ENCODE results near the gene TOR1B.

TOR1B gene

GRCh38 chr9:129822898-129823541 lies 20.0 kb downstream of the TOR1B start:
- peaks cover 12% of the 10 kb centered on the region for H3K4me1 Mint-ChIP-seq
- H3K36me3 Mint-ChIP-seq (ENCODE audit: low read depth): peaks cover 28% of the 10 kb centered on the region
- peak overlapping the region; percentile 87 for H3K4me3 Mint-ChIP-seq
- TF ChIP-seq CTCF (IDR thresholded peaks at IDR 0.05): no peak
- no peaks in the 10 kb centered on the region for H3K9me3 Mint-ChIP-seq
- H3K27me3 Mint-ChIP-seq (ENCODE audit: low read depth, poor library complexity): no peaks in the 10 kb centered on the region
- peak; percentile 37 for DNase-seq
- peak overlapping the region; percentile 45 for H3K27ac Mint-ChIP-seq

- no peak for TF ChIP-seq CTCF (IDR thresholded peaks at IDR 0.05)
- Mint-ChIP-seq H3K9me3 (no peaks in the 10 kb centered on the region), H3K4me3 (peak overlapping the region; percentile 87), H3K27me3 (ENCODE audit: low read depth, poor library complexity) (no peaks in the 10 kb centered on the region), H3K27ac (no peak overlapping the region), H3K36me3 (ENCODE audit: low read depth) (peaks cover 24% of the 10 kb centered on the region), H3K4me1 (peaks cover 12% of the 10 kb centered on the region)
- DNase-seq: no peak
Observed at GRCh38 chr9:129823542-129823934, 20.6 kb downstream of the TOR1B start.

GRCh38 chr9:129823935-129824601 lies 21.1 kb downstream of the TOR1B start, which contains the start of gene TOR1A:
TSS of gene TOR1A (minus strand) at chr9:129824136. CDS start at chr9:129824085, 51 bp downstream.
- Mint-ChIP-seq H3K9me3 (no peaks in the 10 kb centered on the region), H3K27ac (peak within 1 kb of the TSS; percentile 72), H3K27me3 (ENCODE audit: low read depth, poor library complexity) (no peaks in the 10 kb centered on the region), H3K4me1 (peaks cover 12% of the 10 kb centered on the region), H3K36me3 (ENCODE audit: low read depth) (peaks cover 20% of the 10 kb centered on the region), H3K4me3 (peak within 1 kb of the TSS; percentile 87)
- peak; percentile 91 for DNase-seq
- TF ChIP-seq CTCF (IDR thresholded peaks at IDR 0.05): no peak

GRCh38 chr9:129826344-129826743 lies 23.4 kb downstream of the TOR1B start:
- H3K27me3 Mint-ChIP-seq (ENCODE audit: low read depth, poor library complexity): no peaks in the 10 kb centered on the region
- TF ChIP-seq CTCF (IDR thresholded peaks at IDR 0.05): no peak
- peaks cover 12% of the 10 kb centered on the region for H3K4me1 Mint-ChIP-seq
- no peak for DNase-seq
- peaks cover 33% of the 10 kb centered on the region for H3K36me3 Mint-ChIP-seq (ENCODE audit: low read depth)
- no peak overlapping the region for H3K27ac Mint-ChIP-seq
- no peaks in the 10 kb centered on the region for H3K9me3 Mint-ChIP-seq
- no peak overlapping the region for H3K4me3 Mint-ChIP-seq

- Mint-ChIP-seq H3K4me3 (no peak overlapping the region), H3K36me3 (ENCODE audit: low read depth) (peaks cover 33% of the 10 kb centered on the region), H3K27ac (no peak overlapping the region), H3K4me1 (peaks cover 12% of the 10 kb centered on the region), H3K27me3 (ENCODE audit: low read depth, poor library complexity) (no peaks in the 10 kb centered on the region), H3K9me3 (no peaks in the 10 kb centered on the region)
- DNase-seq: no peak
- TF ChIP-seq CTCF (IDR thresholded peaks at IDR 0.05): no peak
Observed at GRCh38 chr9:129826759-129827158, 23.8 kb downstream of the TOR1B start.
